Measurements from ENCODE around the gene ZCCHC10.
"Not testable (repeated sequence)": the region's sequence is repeated elsewhere in the genome, so short reads cannot be mapped to it uniquely, and the experiment has no call there.

ZCCHC10 gene

DNA sequence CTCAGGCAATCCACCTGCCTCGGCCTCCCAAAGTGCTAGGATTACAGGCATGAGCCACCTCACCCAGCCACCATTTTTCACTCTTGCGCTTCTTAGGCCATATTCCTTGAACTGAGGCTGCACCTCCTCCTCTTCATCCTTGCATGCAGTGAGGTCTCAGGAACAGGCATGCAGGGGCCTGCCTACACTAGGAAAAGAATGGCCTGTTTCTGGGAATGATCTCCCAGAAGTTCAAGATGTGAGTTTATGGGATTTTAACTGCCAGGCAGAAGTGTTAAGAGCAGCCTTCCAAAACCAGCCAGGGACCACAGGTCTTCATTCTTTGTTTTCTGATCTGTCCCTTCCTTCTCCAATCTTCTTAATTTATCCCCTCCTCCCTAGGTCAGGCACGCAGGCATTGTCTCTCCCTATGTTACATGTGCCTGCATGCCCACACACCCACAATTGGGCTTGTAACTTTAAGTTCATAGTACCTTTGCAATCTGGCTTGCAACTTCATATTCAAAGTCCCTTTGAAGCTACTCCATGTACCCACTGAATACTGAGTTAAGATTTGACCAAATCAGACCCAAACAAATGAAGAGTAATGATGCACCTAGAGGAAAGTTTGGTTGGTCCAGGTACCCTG lies 14.9 kb upstream of the ZCCHC10 start:
- DNase-seq = no peak

DNA sequence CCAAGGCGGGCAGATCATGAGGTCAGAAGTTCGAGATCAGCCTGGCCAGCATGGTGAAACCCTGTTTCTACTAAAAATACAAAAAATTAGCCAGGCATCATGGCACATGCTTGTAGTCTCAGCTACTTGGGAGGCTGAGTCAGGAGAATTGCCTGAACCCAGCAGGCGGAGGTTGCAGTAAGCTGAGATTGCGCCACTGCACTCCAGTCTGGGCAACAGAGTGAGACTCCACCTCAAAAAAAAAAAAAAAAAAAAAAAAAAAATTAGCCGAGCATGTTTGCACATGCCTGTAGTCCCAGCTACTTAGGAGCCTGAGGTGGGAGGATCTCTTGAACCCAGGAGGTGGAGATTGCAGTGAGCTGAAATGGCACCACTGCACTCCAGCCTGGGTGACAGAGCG lies 10.3 kb upstream of the ZCCHC10 start:
- not testable (repeated sequence) for DNase-seq

DNA sequence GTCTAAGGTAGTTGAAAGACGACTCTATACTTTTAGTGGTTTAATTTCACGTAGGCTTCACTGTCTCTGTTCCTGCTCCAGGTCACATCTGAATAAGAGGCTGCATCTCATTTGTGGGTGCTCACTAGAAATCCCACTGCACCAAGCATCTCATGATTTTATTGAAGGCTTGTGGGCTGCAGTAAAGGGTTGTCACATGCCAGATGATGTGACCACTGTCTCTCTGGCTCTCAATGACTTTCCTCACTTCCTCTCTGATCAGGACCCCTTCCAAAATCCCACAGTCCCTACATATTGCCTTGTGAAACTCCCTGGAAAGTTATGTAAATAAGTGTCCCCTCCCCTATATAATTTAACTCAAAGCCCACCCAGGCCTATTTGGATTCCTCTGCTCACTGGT lies 8.9 kb upstream of the ZCCHC10 start:
- no peak for DNase-seq

DNA sequence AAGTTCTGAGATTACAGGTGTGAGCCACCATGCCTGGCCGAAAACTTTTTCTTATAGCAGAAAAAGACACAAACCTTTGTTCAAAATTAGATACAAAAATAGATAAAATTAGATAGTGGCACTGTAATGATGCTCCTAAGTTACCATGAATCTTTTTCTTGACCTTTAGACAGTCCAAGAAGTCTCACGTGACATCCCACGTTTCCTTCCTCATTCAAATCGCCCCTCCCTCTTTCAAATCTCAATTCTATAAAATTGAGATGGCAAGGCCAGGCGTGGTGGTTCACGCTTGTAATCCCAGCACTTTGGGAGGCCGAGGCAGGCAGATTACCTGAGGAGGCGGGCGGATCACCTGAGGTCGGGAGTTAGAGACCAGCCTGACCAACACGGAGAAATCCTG lies 7.7 kb upstream of the ZCCHC10 start:
- DNase-seq = no peak

DNA sequence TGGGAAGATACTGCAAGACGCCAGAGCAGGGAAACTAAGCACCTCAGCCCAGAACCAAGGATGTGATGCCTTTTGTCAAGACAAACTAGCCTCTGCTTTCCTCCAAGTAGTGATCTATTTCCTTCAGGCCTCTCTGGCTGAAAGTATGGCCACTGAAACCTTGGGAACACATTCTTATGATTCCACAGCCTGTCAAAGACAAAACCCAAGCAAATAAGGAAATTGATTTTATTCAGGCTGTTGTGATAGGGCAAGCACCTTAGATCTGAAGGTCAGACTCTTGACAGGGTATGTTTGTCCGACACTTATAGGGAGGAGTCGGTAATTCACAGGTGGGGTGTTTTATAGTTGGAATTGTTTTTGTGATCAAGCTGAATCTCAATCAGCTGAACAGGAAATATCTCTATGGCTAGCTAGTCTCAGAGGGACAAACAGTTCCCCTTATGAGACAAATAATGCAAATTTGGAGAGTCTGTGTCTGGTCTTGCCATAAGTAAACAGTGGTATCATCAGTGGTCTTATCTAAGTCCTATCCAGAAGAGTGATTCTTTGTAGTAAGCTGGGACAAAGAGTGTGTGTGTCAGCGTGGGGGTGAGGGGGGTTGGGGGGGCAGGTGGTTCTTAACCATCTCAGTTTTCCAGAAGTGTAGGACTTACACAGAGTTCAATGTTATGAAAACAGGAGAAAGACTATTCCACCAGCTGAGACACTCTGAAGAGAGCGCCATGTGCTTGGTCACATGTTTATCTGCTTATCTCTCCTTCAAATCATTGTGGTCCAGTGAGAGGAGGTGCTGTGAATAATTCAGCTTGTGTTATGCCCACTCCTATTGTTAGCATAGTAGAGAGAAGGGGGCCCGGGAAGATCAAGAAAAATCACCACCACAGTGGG lies 6.7 kb upstream of the ZCCHC10 start:
- DNase-seq = no peak

DNA sequence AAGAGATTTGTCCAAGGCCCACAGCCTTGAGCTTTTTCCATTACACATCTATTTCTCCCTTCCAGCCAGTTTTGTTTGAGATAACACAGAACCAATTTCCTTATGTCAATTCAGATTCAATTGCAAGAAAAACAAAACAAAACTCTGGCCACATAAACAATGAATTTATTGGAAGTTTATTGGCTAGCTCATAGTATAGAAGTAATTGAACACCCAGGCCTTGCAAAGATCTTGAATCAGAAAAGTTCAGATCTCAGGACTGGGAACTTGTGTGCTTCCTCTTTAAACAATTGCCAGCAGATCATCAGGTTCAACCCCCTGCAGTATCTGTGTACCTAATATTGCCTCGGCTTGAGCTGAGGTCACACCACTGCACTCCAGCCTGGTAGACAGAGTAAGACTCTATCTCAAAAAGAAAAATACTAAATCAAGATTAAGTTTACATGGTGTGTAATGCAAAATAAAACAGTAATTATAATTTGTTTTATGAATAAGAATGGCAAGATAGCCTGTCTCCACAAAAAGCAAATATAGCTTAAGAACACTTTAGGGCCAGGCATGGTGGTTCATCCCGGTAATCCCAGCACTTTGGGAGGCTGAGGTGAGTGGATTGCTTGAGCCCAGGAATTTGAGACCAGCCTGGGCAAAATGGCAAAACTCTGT lies 4.1 kb upstream of the ZCCHC10 start:
- no peak for DNase-seq

DNA sequence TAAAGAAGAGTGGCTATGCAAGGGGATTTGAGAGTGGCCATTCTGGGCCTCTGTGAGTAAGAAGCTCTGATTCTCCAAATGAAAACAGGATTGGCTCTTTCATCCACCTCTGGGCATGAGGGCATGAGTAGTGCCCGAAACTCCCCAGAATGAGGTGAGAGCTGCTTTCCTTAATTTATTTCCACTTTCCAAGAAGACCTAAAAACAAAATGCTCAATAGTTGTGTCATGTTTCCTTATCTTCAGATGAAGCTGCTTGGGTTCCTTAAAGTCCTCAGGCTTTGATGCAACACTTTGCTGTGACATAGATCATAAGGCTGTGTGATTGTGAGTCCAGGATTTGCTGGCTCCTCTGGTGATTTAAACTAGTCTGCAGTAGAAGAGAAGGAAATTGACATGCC lies 3.1 kb upstream of the ZCCHC10 start:
- DNase-seq = no peak

DNA sequence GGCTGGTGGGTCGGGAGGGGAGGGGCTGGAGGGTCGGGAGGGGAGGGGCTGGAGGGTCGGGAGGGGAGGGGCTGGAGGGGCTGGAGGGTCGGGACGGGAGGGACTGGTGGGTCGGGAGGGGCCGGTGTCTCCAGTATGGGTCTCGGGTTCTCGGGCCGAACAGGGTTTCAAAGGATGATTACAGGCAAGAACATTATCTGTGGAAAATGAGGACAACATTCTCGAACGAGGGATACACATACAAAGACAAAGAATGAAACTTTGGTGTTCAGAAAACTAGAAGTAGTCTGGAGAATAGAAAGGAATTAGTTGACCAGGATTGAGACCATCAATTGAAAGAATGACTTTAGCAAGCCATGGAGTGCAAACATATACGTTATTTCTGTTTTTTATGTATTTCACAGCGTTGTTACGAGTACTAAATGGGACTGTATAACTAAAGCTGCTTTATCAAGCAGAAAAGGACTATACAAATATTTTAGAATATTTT lies 360 bp upstream of the ZCCHC10 start:
- DNase-seq = no peak

DNA sequence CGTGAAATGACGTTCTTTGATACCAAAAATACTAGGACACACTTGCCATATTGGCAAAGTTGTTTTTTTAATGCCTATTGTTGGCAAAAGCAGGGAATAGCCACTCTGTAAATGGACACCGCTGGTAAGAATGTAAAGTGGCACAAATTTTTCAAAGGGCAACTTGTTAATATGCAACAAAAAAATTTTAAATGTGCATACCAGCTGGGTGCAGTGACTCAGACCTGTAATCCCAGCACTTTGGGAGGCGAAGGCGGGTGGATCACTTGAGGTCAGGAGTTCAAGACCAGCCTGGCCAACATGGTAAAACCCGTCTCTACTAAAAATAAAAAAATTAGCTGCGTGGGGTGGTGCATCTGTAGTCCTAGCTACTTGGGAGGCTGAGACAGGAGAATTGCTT lies 6.9 kb downstream of the ZCCHC10 start:
- DNase-seq = not testable (repeated sequence)

DNA sequence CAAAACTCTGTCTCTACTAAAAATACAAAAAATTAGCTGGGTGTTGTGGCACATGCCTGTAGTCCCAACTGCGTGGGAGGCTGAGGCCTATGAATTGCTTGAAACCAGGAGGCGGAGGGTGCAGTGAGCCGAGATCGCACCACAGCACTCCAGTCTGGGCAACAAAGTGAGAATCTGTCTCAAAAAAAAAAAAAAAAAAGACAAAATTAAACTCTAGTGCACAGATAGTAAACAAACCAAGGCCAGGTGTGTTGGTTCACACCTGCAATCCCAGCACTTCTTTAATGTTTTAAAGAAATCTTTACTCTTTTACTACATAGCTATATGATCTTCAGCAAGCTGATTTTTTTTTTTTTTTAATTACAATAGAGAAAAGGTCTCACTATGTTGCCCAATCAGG lies 8.4 kb downstream of the ZCCHC10 start:
- no peak for DNase-seq

DNA sequence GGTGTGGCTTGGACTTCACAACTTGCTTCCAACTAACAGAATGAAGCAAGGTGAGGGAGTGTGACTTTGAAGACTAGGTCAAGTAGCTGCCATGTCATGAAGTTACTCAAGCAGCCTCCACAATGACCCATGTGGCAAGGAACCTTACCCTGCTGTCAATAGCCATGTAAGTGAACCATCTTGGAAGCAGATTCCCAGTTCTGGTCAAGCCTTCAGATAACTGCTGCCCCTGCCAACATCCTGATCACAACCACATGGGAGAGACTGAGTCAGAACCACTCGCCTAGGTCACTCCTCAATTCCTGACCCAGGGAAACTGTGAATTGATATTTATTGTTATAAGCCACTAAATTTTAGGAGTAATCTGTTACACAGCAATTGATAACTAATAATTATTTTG lies 10.9 kb downstream of the ZCCHC10 start:
- DNase-seq = no peak

DNA sequence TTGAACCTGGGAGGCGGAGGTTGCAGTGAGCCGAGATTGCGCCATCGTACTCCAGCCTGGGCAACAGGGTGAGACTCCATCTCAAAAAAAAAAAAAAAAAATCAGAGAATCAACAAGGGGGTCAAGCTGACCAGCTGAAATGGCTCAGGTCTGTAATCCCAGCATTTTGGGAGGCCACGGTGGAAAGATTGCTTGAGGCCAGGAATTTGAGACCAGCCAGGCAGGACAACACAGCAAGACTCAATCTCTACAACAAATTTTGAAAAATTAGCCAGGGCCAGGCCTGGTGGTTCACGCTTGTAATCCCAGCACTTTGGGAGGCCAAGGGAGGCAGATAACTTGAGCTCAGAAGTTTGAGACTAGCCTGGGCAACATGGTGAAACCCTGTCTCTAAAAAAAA lies 17.9 kb downstream of the ZCCHC10 start:
- not testable (repeated sequence) for DNase-seq

DNA sequence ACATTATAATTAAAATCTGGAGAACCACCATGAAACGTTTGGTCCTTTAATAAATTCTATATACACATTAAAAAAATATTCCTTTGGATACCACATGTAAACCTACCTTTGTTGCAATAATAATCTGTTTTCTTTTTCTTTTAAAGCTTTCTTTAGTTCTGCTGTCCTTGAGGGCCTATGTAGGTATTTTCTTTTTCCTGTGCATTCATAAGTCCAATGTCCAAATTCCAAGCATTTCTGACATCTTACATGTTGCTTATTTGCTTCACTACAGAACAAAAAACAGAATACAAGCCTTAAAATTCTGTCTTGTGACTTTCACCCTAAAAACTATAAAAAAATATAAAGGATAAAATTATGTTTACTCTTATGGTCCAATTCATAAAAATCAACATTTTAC lies 19.7 kb downstream of the ZCCHC10 start:
- DNase-seq = no peak

DNA sequence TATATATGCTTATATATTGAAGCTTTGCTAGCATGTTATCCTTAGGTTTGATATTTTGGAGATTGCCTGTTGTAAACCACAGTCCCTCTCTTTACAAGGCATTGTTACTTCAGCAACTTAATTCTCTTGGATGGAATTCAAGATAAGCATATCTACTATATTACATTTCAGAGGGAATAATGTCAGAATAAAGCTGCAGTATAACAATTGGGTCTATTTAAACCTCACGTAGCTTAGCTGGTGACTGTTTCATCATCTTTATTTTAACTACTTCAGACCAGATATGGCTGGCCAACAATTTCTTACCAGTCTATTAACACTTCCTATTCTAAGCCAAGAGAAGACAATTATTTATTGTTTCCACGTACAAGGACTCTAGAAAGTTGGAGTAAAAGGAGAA lies 27.1 kb downstream of the ZCCHC10 start:
- no peak for DNase-seq

DNA sequence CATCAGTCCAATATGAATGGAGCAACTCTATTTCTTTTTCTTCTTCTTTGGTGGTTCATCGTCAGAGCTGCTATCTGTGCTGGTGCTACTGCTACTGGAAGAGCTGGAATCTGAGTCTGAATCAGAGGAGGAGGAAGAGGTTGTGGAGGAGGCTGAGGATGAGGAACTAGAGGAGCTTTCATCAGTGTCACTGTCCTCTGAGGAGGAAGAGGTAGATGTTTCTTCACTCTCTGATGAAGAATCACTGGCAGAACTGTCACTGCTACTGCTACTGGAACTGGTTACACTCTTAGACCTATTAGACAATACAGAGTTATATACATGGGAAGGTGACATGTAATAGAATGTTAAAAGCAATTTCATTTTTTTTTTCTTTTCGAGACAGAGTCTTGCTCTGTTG lies 27.8 kb downstream of the ZCCHC10 start:
- no peak for DNase-seq

DNA sequence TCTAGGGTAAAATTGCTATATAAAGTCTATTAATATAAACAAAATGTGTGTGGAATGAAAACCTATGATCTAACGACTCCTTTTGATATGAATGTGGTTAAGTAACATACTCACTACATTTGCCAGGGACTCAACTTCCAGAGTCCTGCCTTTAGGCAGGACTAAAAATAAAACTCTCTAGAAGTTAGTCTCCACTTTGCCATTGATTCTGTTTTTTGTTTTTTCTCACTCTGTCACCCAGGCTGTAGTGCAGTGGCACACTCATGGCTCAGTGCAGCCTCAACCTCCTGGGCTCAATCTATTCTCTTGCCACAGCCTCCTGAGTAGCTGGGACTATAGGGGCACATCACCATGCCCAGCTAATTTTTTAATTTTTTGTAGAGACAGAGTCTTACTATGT lies 30.0 kb downstream of the ZCCHC10 start:
- no peak for DNase-seq

DNA sequence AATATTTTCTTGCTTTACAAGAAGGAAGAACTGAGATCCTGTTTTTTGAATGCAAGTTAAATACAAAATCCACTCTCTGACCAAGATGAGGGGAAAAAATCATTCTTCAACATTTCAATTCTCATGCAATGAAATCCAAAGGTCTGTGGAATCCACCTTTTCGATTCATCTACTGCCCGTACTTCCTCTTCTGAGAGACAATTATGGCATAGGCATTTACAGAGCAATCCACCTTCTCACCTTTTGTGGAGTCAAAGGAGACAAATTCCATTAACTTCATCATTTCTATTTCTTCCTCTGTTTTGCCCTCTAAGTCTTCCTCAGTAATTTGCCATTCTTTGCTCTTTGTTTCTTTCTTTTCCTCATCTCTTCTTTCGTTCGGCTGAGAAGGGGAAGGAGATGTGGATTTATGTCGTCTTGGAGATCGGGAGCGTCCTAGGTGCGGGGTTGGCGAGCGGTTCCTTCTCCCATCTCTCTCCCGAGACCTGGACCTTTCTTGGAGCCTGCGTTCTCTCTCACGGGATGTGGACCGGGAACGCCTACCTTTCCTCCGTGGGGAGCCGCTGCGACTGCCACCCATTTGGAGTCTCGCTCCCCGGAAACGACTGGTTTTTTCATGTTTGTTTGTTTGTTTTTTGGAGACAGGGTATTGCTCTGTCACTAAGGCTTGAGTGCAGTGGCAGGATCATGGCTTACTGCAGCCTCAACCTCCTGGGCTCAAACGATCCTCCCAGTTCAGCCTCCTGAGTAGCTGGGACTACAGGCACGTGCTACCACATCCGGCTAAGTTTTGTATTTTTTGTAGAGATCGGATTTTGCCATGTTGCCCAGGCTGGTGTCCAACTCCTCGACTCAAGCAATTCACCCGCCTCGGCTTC lies 38.6 kb downstream of the ZCCHC10 start:
- no peak for DNase-seq

DNA sequence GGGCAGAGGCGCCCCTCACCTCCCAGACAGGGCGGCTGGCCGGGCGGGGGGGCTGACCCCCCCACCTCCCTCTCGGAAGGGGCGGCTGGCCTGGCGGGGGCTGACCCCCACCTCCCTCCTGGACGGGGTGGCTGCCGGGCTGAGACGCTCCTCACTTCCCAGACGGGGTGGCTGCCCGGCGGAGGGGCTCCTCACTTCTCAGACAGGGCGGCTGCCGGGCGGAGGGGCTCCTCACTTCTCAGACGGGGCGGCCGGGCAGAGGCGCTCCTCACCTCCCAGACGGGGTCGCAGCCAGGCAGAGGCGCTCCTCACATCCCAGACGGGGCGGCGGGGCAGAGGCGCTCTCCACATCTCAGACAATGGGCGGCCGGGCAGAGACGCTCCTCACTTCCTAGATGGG lies 43.4 kb downstream of the ZCCHC10 start:
- not testable (repeated sequence) for DNase-seq

DNA sequence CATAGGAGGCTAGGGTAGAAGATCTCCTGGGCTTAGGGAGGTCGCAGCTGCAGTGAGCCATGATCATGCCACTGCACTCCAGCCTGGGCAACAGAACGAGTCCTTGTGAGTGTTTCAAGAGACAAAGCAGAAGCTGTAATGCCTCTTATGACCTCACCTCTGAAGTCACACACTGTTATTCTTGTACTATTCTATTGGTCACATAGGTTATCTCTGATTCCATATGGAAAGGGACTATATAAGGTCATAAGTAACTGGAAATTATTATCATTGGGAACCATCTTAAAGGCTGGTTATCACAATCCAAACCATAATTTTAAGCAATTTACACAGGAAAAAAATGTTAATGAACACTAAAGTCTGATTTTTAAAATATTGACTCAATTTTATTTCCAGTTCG lies 45.1 kb downstream of the ZCCHC10 start:
- DNase-seq = no peak

DNA sequence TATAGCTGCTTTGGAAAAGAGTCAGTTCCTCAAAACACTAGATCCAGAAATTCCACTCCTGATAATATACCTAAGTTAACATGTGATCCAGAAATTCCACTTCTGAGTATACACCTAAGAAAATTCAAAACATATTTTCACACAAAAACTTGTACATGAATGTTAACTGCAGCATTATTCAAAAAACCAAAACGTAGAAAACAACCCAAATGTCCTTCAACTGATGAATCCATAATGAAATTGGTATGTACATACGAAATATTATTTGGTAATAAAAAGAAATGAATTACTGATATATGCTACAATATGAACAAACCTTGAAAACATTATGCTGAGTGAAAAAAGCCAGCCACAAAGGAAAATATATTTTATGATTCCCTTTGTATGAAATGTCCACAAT lies 46.4 kb downstream of the ZCCHC10 start:
- DNase-seq = no peak

DNA sequence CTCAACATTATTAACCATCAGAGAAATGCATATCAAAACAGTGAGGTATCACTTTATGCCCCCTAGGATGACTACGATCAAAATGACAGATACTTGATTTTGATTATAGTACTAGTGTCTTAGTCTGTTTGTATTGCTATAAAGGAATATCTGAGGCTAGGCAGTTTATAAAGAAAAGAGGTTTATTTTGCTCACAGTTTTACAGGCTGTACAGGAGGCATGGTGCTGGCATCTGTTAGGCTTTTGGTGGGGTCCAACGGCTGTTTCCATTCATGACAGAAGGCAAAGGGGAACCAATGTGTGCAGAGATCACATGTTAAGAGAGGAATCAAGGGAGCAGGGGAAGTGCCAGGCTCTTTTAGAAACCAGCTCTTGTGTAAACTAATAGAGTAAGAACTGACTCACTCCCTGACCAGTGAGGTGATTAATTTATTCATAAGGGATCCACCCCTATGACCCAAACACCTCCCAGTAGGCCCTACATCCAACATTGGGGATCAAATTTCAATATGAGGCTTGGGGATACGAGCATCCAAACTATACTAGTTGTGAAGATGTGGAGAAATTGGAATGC lies 46.9 kb downstream of the ZCCHC10 start:
- no peak for DNase-seq

DNA sequence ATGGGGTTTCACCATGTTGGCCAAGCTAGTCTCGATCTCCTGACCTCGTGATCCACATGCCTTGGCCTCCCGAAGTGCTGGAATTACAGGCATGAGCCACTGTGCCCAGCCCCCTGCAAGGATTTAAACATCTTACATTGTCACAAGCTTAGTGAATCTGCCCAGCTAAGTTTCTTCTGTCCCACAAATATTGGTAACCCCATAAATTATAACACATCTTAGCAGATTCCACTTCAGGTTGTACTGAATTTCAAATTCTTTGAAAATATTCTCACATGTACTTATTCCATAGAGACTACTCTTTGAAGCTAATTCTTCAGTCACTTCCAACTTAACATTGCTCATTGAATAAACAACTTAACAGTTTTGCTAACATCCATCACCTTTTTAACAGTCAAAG lies 49.5 kb downstream of the ZCCHC10 start:
- DNase-seq = no peak

DNA sequence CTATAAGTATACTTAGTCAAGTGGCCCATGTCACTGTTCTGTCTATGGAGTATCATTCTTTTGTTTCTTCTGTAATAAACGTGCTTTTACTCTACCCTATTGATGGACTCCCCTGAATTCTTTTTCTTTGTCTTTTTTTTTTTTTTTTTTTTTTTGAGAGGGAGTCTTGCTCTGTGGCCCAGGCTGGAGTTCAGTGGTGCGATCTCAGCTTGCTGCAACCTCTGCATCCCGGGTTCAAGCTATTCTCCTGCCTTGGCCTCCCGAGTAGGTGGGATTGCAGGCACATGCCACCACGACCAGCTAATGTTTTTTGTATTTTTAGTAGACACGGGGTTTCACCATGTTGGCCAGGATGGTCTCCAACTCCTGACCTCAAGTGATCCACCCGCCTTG lies 53.9 kb downstream of the ZCCHC10 start:
- DNase-seq = not testable (repeated sequence)

Measured in NCI-H524 (cell line).